ENCODE data around the gene FRYL.
"Not testable (repeated sequence)": the region's sequence is repeated elsewhere in the genome, so short reads cannot be mapped to it uniquely, and the experiment has no call there.

FRYL gene

DNA sequence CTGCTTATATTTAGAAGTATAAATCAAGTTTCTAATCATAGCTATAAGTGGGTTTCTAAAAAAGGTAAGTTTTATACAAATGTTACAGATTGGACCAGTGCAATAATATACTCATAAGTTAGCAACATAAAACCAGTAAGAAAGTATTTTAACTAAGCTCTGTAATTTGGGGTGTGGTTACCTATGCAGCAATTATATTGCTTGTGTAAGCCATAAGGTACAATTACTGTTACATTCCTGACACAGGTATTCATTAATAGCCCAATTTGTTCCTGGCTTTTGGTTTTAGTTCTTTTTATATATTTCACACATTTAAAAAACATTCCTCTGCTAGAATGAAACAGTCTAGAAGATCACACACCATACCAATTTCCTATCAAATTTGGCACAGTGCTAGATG lies 115.1 kb downstream of the FRYL start:
- no peak for DNase-seq (ENCODE audit: low read depth, low spot score)

DNA sequence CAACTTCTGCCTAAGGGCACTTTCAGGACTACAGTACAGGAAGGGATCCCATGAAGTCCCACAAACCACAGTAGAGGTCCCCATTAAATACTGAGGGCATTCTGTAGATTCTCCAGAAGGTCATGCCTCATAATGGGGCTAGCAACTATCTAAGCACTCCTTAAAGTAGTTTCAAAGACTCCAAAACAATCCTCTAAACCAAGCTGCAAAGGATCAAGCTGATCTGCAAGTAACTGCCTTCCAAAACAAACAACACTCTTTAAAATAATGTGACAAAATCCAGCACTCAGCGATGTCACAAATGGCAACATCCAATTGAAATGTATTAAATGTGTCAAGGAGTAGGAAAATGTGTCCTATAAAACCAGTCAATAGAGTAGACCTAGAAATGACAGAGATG lies 118.7 kb downstream of the FRYL start:
- no peak for DNase-seq (ENCODE audit: low read depth, low spot score)

DNA sequence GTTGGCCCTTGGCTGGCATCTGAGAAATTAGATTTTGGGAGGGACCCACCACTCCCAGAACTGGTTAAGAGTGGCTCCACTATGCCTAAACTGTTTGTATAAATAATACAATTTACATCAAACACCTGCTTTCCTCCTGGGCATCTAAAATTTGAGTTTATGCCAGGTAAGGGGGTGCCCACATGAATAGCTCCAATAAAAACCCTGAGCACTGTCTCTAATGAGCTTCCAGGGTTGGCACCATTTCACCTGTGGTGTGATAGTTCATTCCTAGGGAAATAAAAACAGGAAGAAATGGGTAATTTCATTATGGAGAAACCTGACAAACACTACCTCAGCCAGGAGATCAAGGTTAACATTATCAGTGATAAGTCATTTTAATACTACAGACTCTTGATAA lies 119.7 kb downstream of the FRYL start:
- DNase-seq (ENCODE audit: low read depth, low spot score) = no peak

DNA sequence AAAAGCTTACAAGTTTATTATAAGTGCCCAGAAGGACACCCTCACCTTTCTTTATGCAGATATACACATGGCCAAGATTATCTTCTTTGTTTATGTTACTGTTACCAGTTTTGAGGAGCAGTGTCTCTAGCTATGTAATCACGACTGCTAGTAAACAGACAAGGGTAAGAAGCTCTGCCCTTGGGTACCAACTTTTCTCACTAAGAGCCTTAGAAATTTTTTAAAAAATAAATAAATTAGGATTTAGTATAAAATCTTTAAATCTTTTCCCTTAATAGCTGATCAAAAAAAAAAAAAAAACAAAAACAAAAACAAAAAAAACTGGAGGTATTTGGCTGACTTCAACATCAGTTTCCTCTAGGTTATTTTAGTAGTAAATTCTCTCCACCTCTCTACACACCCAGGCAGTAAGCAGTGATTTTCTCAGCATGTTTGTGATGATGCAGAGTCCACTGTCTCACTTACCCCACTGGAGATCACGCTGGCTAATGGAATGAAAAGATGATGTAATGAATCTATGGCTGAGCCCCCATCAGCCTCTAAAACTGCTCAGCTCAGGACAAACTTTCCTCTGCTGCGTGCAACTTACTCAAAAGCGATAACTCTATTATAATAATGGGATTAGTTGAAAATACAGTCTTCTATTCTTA lies 125.9 kb downstream of the FRYL start:
- DNase-seq (ENCODE audit: low read depth, low spot score) = no peak

DNA sequence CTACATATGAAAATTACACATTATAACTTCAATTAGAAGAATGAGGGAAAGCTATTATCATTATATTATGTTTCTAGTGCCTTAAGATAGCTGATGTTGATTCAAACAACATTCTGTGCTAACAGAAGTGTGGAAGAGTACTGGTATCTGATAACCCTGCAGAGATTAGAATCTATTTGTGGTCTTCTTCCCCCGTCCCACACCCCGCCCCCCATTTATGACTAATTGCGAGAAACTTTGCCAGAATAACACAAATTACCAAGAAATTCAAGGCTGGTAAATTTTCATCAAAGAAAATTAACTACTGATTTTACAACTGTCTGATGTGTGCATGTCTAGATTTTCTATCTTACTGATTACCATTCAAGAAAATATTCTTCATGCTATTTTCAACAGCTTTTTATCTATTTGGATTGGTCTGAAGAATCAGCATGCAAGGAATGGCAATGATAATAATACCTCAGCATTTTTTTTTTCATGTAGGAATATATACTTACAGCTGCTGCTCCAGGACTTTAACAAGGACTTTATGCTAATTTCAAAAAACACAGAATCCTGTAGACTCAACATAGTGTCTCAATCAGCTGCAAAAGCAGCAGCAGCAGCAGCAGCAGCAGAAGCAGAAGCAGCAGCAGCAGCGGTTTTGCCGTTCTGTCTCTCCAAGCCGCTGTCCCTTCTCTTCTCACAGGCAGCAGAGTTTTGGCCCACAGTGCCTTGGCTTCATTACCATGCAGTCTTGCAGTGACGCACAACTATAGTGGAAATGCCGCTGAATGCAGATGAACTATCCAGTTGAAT lies 126.7 kb downstream of the FRYL start:
- DNase-seq (ENCODE audit: low read depth, low spot score) = peak; percentile 22

DNA sequence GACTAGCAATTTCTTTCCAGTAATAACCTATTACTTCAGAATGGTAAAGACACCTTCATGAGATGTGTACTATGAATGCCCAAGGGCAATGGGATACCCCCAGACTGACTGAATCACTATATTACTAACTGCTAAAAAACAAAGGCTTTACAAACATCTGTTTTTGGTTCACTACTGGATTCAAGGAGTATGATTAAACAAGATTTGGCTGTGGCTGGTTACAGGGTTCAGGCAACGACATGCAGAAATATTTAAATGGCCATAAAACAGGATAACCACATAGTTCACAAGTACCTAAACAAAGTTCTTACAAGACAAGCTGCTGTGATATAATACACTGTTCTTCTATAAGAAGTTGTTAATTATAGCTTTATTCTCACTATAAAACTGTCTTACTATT lies 128.2 kb downstream of the FRYL start:
- no peak for DNase-seq (ENCODE audit: low read depth, low spot score)

DNA sequence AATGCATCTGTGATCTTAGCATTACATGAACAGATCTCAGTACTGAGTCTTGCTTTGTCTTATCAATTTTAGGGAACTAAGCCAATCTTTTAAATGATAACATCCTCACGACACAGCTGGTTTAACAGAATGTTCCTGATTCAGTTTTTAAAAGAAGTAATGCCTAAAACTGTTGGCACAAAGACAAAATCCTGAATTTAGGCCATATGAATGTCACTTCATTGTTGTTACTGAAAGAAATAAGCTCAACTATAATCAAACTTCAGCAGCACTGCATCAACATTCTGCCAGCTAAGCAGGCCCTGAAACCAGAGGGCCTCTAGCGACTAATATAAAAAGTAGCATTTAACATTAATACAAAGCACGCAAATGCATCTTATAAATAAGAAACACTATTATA lies 130.6 kb downstream of the FRYL start:
- no peak for DNase-seq (ENCODE audit: low read depth, low spot score)

DNA sequence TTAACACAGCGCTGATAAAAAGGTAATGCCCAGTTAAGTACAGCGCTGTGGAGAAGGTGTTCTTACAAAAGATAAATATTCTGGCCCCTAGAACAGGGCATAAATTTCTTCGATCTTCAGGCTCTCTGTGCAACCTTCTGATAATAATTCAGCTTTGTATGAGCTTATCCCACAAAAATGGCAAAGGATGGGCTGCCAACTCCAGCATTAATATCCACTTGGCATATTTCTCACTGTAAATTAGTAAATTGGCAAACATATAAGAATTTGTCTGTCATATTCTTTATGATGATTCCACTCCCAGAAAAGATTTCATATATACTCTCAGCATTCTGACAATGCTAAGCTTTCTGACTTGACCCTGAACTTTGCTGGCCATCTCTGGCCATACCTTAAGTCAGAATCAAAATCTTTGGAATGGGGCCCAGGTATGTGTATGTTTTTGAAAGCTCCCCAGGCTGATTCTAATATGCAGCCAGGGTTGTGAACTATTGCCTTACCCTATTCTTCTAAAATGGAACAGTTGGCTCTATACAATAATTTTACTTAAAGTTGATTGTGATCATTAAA lies 134.8 kb downstream of the FRYL start:
- no peak for DNase-seq (ENCODE audit: low read depth, low spot score)

DNA sequence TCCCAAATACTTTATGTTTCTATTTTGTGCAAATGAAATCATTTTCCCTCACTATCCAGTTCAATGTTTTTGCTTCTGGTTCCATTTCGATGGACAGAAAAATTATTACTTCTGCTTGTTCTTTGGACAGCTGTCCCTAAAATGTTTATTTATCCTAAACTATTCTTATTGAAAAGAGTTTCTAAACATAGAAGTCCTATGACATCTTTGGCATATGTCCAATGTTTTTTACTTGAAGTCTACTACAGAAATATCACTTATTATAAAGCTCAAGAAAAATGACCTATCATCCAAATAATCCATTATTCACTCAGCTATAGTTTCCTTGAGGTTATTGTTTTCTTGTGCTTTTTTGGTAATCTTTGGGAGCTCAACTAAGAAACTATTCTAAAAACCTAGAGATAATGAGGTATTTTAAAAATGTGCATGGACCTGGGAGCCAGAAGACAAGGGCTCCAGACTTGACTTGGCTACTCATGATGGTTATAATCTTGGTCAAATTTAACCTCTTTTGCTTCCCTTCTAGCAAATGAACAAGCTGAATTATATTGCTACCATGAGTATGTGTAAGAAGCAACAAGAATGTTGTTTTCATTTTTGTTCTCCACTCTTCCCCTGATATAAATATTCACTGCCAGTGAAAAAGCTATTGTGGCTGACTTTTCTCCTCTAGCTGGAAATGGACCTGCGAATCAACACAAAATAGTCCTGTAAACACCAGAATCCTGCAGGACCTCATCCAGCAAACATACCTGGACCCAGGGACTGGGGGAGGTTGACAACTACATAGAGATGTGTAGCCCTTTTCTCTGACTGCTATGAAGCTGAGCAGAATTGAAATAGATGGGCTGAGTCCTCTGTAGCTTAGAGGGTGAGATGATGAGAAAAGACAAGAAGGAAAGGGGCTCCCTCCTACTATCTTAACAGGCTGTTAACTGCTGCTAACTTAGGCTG lies 137.4 kb downstream of the FRYL start:
- DNase-seq (ENCODE audit: low read depth, low spot score) = no peak

DNA sequence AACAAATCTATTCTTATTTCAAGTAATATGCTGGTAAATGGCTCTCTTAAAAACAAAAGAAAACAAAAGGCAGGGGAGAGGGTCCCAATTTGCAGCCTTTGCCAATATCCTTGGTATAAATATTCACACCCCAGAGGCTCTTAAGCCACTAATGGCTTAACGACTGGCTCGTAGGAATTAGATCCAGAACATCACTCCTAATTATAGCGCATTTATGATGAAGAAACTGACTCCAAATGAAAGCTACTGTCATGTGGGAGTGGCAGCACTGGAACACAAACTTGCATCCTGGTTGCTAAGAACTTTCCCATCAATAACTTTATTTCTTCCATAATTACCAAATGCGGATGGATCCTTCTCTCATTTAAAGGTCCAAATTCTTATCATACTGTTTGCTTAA lies 138.7 kb downstream of the FRYL start:
- no peak for DNase-seq (ENCODE audit: low read depth, low spot score)

DNA sequence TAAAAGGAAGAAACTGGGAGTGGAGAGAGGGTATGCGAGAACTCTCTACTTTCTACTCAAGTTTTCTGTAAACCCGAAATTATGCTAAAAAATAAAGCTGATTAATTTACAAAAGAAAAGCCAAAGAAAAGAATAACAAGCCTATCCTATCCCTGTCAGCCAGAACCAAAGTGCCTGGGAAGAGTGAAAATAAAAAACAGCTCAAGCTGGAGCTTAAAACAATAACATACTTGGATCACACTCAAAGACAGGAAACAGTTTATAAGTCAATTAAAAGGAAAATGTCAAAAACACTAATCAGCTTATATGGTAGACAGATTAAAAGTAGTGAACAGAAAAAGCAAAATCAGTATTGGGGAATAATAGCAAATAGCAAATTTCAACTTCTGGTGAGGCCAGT lies 139.4 kb downstream of the FRYL start:
- DNase-seq (ENCODE audit: low read depth, low spot score) = no peak

DNA sequence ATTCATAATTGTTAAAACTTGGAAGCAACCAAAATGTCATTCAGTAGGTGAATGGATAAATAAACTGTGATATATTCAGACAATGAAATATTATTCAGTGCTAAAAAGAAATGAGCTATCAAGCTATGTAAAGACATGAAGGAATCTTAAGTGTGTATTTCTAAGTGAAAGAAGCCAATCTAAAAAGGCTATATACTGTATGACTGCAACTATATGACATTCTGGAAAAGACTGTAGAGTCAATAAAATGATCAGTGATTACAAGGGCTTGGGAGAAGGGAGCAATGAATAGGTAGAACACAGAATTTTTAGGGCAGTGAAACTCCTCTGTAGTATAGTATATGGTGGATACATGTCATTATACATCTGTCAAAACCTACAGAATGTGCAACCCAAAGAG lies 139.9 kb downstream of the FRYL start:
- DNase-seq (ENCODE audit: low read depth, low spot score) = no peak

DNA sequence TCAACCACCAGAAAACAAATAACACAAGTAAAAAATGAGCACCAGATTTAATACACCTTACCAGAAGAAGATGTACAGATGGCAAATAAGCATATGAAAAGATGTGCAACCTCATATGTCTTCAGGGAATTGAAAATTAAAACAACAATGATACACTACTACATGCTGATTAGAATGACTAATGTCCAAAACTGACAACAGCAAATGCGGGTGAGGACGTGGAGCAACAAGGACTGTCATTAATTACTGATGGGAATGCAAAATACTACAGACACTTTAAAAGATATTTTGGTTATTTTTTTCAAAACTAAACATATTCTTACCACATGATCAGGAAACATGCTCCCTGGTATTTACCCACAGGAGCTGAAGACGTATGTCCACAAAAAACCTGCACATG lies 140.3 kb downstream of the FRYL start:
- DNase-seq (ENCODE audit: low read depth, low spot score) = no peak

DNA sequence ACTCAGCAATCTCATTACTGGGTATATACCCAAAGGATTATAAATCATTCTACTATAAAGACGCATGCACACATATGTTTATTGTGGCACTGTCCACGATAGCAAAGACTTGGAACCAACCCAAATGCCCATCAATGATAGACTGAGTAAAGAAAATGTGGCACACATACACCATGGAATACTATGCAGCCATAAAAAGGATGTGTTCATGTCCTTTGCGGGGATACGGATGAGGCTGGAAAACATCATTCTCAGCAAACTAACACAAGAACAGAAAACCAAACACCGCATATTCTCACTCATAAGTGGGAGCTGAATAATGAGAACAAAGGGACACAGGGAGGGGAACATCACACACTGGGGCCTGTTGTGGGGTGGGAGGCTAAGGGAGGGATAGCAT lies 141.5 kb downstream of the FRYL start:
- not testable (repeated sequence) for DNase-seq (ENCODE audit: low read depth, low spot score)

DNA sequence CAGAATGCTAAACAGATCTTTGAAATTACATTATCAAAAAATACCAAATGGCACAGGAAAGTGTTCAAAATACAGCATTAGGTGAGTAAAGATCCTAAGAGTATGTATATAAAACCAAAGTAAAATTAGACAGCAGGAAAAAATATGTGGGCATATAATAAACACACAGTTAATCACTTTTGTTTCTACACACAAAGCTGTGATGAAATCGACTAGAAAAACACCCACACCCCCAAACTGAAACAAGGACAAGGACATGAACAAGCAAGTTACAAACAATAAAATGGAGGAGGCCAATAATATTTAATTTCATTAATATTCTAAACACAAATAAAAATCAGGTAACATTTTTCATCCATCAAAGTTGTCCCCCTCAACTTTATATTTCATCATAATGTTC lies 143.2 kb downstream of the FRYL start:
- DNase-seq (ENCODE audit: low read depth, low spot score) = no peak

DNA sequence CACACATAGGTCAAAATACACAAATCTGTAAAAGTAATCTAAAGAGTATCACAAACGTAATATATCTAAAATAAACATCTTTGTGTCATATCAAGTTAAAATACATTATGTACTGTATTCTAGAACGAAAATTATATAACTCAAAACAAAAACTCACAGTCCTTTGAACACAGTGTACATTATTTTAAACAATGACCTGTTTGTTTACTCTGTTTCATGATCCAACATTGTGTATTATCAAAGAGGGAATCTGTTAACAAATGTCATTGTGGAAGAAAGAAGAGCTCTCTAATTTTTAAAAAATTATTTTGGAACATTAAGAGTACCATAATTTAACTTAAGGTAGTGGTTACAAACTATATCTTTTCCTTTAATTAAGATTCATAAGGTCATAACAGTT lies 144.1 kb downstream of the FRYL start:
- DNase-seq (ENCODE audit: low read depth, low spot score) = no peak

DNA sequence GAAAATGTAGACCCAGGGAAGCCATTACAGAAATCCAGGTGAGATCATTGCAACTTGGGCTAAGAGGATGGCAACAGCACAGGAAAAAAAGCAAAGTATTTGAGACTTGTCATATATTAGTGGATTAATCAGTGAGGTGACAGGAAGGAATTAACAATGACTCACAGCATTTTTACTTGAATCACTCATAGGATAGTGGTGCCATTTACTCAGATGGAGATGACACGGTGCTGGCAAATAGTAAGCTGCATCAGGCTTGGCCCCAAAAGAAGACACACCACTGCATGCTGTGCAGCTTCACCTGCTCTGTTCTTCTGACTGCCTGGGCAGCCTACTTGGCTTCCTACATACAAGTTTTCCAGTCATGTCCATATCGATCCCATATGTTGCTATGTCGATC lies 144.8 kb downstream of the FRYL start:
- no peak for DNase-seq (ENCODE audit: low read depth, low spot score)

DNA sequence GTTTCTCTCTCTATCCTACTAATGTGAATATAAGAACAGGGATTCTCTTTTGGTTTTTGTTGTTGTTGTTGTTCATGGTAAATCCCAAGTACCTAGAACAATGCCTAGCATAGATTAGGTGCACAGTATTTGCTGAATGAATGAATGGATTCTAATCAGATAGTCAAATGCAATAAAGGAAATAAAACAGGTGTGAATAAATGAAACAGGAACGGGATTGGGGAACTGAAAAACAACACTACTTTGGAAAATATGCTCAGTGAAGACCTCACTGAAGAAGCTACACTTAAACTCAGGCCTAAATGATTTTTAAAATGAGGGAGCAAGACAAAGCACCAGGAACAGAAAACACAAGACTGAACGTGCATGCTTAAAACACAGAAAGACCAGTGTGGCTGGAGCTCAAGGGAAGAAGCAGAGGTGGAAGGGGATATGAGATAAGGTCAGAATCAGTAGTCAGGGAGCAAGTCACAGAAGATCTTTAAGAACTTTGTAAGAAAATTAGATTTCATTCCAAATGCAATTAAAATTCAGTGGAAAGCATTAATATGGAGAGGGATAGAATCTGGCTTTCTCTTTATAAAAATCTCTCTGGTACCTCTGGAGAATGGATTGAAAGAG lies 145.3 kb downstream of the FRYL start:
- no peak for DNase-seq (ENCODE audit: low read depth, low spot score)

DNA sequence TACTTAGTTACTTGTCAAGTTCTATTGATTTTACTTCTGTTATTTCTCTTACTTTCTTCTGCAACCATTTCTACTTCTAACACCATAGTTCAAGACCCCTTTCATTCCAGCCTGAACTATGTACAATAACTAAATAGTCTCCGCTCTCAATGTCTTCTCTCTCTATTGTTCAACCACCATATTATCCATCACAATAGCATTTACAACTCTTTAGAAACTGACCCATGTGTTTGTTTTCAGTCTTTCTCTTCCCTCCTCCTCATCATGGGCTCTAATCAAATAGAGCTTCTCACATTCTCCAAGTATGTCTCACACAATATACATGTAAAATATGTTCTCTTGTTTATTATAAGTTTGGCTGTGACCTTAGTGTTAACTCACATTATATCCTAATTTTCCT lies 146.4 kb downstream of the FRYL start:
- no peak for DNase-seq (ENCODE audit: low read depth, low spot score)

DNA sequence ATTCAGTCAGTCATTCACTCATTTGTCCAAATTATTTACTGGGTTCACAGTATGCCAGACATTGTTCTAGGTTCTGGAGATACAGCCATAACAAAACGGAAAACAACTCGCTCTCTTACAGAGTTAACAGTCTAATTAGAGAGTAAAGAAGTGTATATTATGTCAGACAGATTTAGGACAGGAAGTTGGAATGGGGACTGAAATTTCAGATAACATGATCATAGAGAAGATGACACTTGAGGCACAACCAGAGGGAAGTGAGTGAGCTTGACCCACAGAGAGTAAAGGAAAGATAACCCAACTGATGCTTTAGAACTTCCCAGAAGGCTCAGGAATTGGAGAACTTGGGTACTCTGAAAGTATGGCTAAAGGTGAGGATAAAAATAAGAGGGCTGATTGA lies 150.6 kb downstream of the FRYL start:
- DNase-seq (ENCODE audit: low read depth, low spot score) = no peak

DNA sequence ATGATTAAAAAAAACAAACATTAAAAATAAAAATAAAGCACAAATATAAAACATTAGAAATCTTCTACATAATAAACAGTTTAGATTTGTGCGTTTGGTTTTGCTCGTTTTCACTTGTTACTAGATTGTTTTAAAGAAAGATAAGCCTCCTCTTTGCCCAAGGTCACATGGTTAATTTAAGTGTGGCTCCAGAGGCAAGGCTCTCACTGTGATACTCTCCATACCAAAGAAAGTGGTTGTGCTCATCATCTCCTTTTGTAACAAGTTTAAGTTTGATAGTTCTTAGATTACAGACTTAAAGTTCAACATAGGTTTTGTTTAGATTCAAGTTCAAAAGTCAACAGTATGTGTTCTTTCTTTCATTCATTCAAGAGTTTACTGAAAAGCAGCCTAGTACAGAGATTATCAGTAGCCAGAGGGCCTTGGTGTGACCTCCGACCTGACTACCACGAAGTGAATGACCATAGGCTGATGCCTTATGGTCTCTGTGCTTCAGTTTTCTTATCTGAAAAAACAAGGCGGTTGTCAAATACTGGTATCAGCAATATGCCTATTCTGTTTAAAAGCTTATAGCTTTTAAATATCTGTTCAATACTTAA lies 156.8 kb downstream of the FRYL start:
- DNase-seq (ENCODE audit: low read depth, low spot score) = no peak
